CD4-positive, alpha-beta T cell (primary cell): Measurements from ENCODE around the gene VIPR2. TPM values are rescaled to one million over a fixed set of nuclear protein-coding genes. Genes with fewer than 3 reads are reported as not detected.
A peak's percentile ranks its signal among the peaks of the same experiment; 100 is the strongest.

ENCODE experiments used
- ATAC-seq: fragments of 200-7000 bp; cut with Tn5 transposase; one replicate; pipeline ENCODE4 v1.10.0; 2022; ENCODE audit warnings: mild to moderate bottlenecking; ENCODE audit not compliant: poor library complexity
- CTCF ChIA-PET: fragments of 350-600 bp; sonication (Branson Sonifier 250); formaldehyde crosslinking; loops from one replicate; lab custom pipeline; 2021; ENCODE audit warnings: antibody characterized with exemption, inconsistent platforms; lab: Charles Lee
- POLR2A ChIA-PET: fragments of 350-600 bp; sonication (Branson Sonifier 250); formaldehyde crosslinking; loops from one replicate; lab custom pipeline; 2021; ENCODE audit warnings: antibody characterized with exemption, inconsistent platforms; lab: Charles Lee
- DNase-seq, 14 experiments: peaks; one replicate each; pipeline ENCODE4 v3.0.0-alpha.2; 2013 to 2020; ENCODE audit warnings: mixed read lengths in 2 of 14
- H3K27ac ChIP-seq, 2 donors: one replicate each; pipeline versions ENCODE4 v1.5.1 to v1.7.0; 2013; ENCODE audit warnings: low read length in 2 of 2, low read depth in 1 of 2, mild to moderate bottlenecking in 1 of 2
- H3K27me3 ChIP-seq, 2 experiments: 1 replicate in 1 of 2; 2 replicates in 1 of 2; pipeline versions ENCODE4 v1.6.1 to v1.7.0; 2013; ENCODE audit warnings: low read length in 2 of 2, control low read depth in 1 of 2, mild to moderate bottlenecking in 1 of 2, moderate library complexity in 1 of 2; ENCODE audit not compliant: insufficient read depth in 2 of 2, control insufficient read depth in 1 of 2
- H3K36me3 ChIP-seq: one replicate; pipeline ENCODE4 v1.6.1; 2013; ENCODE audit warnings: low read length, control low read depth; ENCODE audit not compliant: insufficient read depth
- H3K4me1 ChIP-seq: one replicate; pipeline ENCODE4 v1.6.1; 2013; ENCODE audit warnings: low read length, control low read depth; ENCODE audit not compliant: insufficient read depth
- H3K4me3 ChIP-seq: one replicate; pipeline ENCODE4 v1.5.1; 2013; ENCODE audit warnings: mild to moderate bottlenecking, low read length, moderate library complexity
- H3K9me3 ChIP-seq, 2 experiments: 1 replicate in 1 of 2; 2 replicates in 1 of 2; pipeline versions ENCODE4 v1.6.1 to v1.7.0; 2013; ENCODE audit warnings: low read length in 2 of 2, mild to moderate bottlenecking in 2 of 2, control low read depth in 1 of 2, moderate library complexity in 1 of 2; ENCODE audit not compliant: control insufficient read depth in 1 of 2, insufficient read depth in 1 of 2
- H3K27ac Mint-ChIP-seq: one replicate; pipeline ENCODE4 v1.8.0; 2020; ENCODE audit warnings: mixed read lengths
- H3K27me3 Mint-ChIP-seq: one replicate; pipeline ENCODE4 v1.8.0; 2021; ENCODE audit warnings: mixed read lengths
- H3K36me3 Mint-ChIP-seq: one replicate; pipeline ENCODE4 v1.8.0; 2021; ENCODE audit warnings: low read depth, mixed read lengths
- H3K4me1 Mint-ChIP-seq: one replicate; pipeline ENCODE4 v1.8.0; 2021; ENCODE audit warnings: low read depth, mixed read lengths
- H3K4me3 Mint-ChIP-seq: one replicate; pipeline ENCODE4 v1.8.0; 2020; ENCODE audit warnings: mild to moderate bottlenecking, mixed read lengths
- H3K9me3 Mint-ChIP-seq: one replicate; pipeline ENCODE4 v1.8.0; 2020; ENCODE audit warnings: mixed read lengths
- CTCF ChIP-seq: fragments of 200-600 bp; IDR thresholded peaks from one replicate; pipeline ENCODE4 v1.8.0; 2022; ENCODE audit warnings: antibody characterized with exemption, mild to moderate bottlenecking
- intact Hi-C, 2 experiments: fragments of 100-400 bp; cut with DNase I in 1 of 2; cut with micrococcal nuclease in 1 of 2; formaldehyde crosslinking; loops; one replicate each; pipeline versions ENCODE4 v1.15.1 to v1.9.0; 2023 to 2025; cut with DNase I, micrococcal nuclease
- total RNA-seq, 174 experiments: library from RNA in 2 of 174; stranded (reverse) in 2 of 174; gene quantifications; one replicate each; pipeline ENCODE4 v1.2.3 and lab custom pipeline; 2021 to 2026

The VIPR2 gene
- total RNA-seq, 2 experiments from 2014 or later, result 0.59 to 0.80 TPM

- H3K4me1 Mint-ChIP-seq, result peaks cover 19% of the 10 kb centered on the region
- no peak overlapping the region for H3K27ac Mint-ChIP-seq
- no peaks in the 10 kb centered on the region for H3K36me3 ChIP-seq
- peaks cover 0 to 15% of the 10 kb centered on the region in 2 experiments for H3K9me3 ChIP-seq
- intact Hi-C loops, result no loop called here
- no peak for TF ChIP-seq CTCF
- H3K27me3 ChIP-seq, result peaks cover 3% of the 10 kb centered on the region in 2 experiments
- CTCF ChIA-PET, result no interaction called here
- H3K27me3 Mint-ChIP-seq, result peaks cover 9% of the 10 kb centered on the region
- DNase-seq, result no peak
- peaks cover 9% of the 10 kb centered on the region for H3K4me1 ChIP-seq
- no peak overlapping the region for H3K4me3 Mint-ChIP-seq
- POLR2A ChIA-PET, result no interaction called here
- H3K36me3 Mint-ChIP-seq, result no peaks in the 10 kb centered on the region
- no peaks in the 10 kb centered on the region for H3K9me3 Mint-ChIP-seq
- H3K27ac ChIP-seq, result no peak overlapping the region
- H3K4me3 ChIP-seq, result no peak overlapping the region
- ATAC-seq, result no peak
Observed at GRCh38 chr7:159113056-159113455, 31.6 kb downstream of the VIPR2 start.

- Mint-ChIP-seq H3K27me3 (peaks cover 11% of the 10 kb centered on the region), H3K4me1 (peaks cover 19% of the 10 kb centered on the region), H3K4me3 (peak overlapping the region; percentile 75), H3K27ac (no peak overlapping the region), H3K9me3 (no peaks in the 10 kb centered on the region), H3K36me3 (no peaks in the 10 kb centered on the region)
- CTCF ChIA-PET, result no interaction called here
- peaks cover 9% of the 10 kb centered on the region for H3K4me1 ChIP-seq
- H3K36me3 ChIP-seq, result no peaks in the 10 kb centered on the region
- ATAC-seq, result peak; percentile 75
- intact Hi-C loops, result no loop called here
- POLR2A ChIA-PET, result interaction anchor here (0.8 kb wide), 1 partner anchor 10 kb away, joined by 3 read pairs; no protein-coding TSS in a partner anchor
- H3K4me3 ChIP-seq, result no peak overlapping the region
- H3K27me3 ChIP-seq, result peaks cover 3% of the 10 kb centered on the region in 2 experiments
- H3K9me3 ChIP-seq, result peaks cover 0 to 15% of the 10 kb centered on the region in 2 experiments
- no peak overlapping the region for H3K27ac ChIP-seq
- no peak for TF ChIP-seq CTCF
- DNase-seq, result peak in 5 of 14 experiments; percentile 5 to 60 (median 39)
Observed at GRCh38 chr7:159112136-159113011, 32.3 kb downstream of the VIPR2 start.

GRCh38 chr7:159109653-159110035 lies 35.0 kb downstream of the VIPR2 start:
- Histone ChIP-seq H3K27me3 (no peaks in the 10 kb centered on the region), H3K27ac (no peak overlapping the region), H3K9me3 (peaks cover 0 to 15% of the 10 kb centered on the region in 2 experiments), H3K4me1 (peaks cover 9% of the 10 kb centered on the region), H3K4me3 (no peak overlapping the region), H3K36me3 (no peaks in the 10 kb centered on the region)
- DNase-seq, result peak in 1 of 14 experiments; percentile 29
- no peak for ATAC-seq
- H3K27me3 Mint-ChIP-seq, result peaks cover 8% of the 10 kb centered on the region
- TF ChIP-seq CTCF, result no peak
- H3K4me3 Mint-ChIP-seq, result no peak overlapping the region
- no peaks in the 10 kb centered on the region for H3K36me3 Mint-ChIP-seq
- no peak overlapping the region for H3K27ac Mint-ChIP-seq
- POLR2A ChIA-PET, result no interaction called here
- no peaks in the 10 kb centered on the region for H3K9me3 Mint-ChIP-seq
- CTCF ChIA-PET, result no interaction called here
- peaks cover 6% of the 10 kb centered on the region for H3K4me1 Mint-ChIP-seq
- intact Hi-C loops, result no loop called here
